HG03457 (cell line): ENCODE results near the gene IDH3A.
"Not testable (repeated sequence)": the region's sequence is repeated elsewhere in the genome, so short reads cannot be mapped to it uniquely, and the experiment has no call there.

ENCODE experiments used
- ATAC-seq: cut with Tn5 transposase; IDR thresholded peaks from one replicate; pipeline ENCODE4 v1.9.1; 2021; ENCODE audit warnings: moderate number of reproducible peaks; ENCODE audit not compliant: unreplicated experiment

The IDH3A gene

GRCh38 chr15:78129077-78129750 is 19.9 kb upstream of the IDH3A start:
- ATAC-seq = no peak

- ATAC-seq = no peak
Measured at GRCh38 chr15:78129751-78130287, 19.3 kb upstream of the IDH3A start.

- ATAC-seq = no peak
Measured at GRCh38 chr15:78130466-78131294, 18.5 kb upstream of the IDH3A start.

GRCh38 chr15:78131295-78132061 is 17.7 kb upstream of the IDH3A start, which contains the start of gene CIB2:
TSS of gene CIB2 (minus strand) at chr15:78131445. CDS start at chr15:78131215, 230 bp downstream.
- no peak for ATAC-seq

- no peak for ATAC-seq
Measured at GRCh38 chr15:78133801-78134200, 15.4 kb upstream of the IDH3A start.

GRCh38 chr15:78139578-78139977 is 9.6 kb upstream of the IDH3A start:
- ATAC-seq = no peak

- ATAC-seq = no peak
Measured at GRCh38 chr15:78140292-78140691, 8.9 kb upstream of the IDH3A start.

- ATAC-seq = no peak
Measured at GRCh38 chr15:78142332-78142731, 6.8 kb upstream of the IDH3A start.

- ATAC-seq = no peak
Measured at GRCh38 chr15:78146425-78147154, 2.6 kb upstream of the IDH3A start.

GRCh38 chr15:78147566-78147965 is 1.6 kb upstream of the IDH3A start:
- no peak for ATAC-seq

- no peak for ATAC-seq
Measured at GRCh38 chr15:78148392-78149067, 632 bp upstream of the IDH3A start.

- no peak for ATAC-seq
Measured at GRCh38 chr15:78149805-78150751, 916 bp downstream of the IDH3A start.

GRCh38 chr15:78151075-78151474 is 1.9 kb downstream of the IDH3A start:
- ATAC-seq = not testable (repeated sequence)

- ATAC-seq = no peak
Measured at GRCh38 chr15:78154955-78155354, 5.8 kb downstream of the IDH3A start.

GRCh38 chr15:78155355-78155939 is 6.3 kb downstream of the IDH3A start:
- no peak for ATAC-seq

- no peak for ATAC-seq
Measured at GRCh38 chr15:78156653-78157052, 7.5 kb downstream of the IDH3A start.

- ATAC-seq = no peak
Measured at GRCh38 chr15:78157203-78157602, 8.0 kb downstream of the IDH3A start.

GRCh38 chr15:78159395-78159794 is 10.2 kb downstream of the IDH3A start:
- no peak for ATAC-seq
